IMR-90 (cell line): ENCODE measurements around the gene ABCC5. TPM values are rescaled to one million over a fixed set of nuclear protein-coding genes. Genes with fewer than 3 reads are reported as not detected.

ENCODE experiments used
- ATAC-seq: fragments of 200-7000 bp; cut with Tn5 transposase; 2 replicates; pipeline ENCODE4 v1.9.1; 2020; ENCODE audit warnings: low read depth, mild to moderate bottlenecking, moderate library complexity
- BruUV-seq: library from RNA; stranded (reverse); fragments of 400-500 nt; replicated peaks from 2 replicates; lab custom pipeline; 2021; lab: Mats Ljungman, UMichigan
- CTCF ChIA-PET: fragments of 300-600 bp; formaldehyde crosslinking; extraction: SDS; loops from one replicate; lab custom pipeline; 2021; ENCODE audit warnings: antibody characterized with exemption; lab: Yijun Ruan, JAX
- POLR2A ChIA-PET: fragments of 300-600 bp; sonication (Branson Sonifier 250); formaldehyde crosslinking; loops from one replicate; lab custom pipeline; 2022; ENCODE audit warnings: antibody characterized with exemption; ENCODE audit not compliant: unreplicated experiment; lab: Charles Lee
- DNase-seq: peaks from one replicate; pipeline ENCODE4 v3.0.0; 2013
- H2AFZ ChIP-seq: replicated peaks from 2 replicates; pipeline ENCODE3; 2013; ENCODE audit warnings: low read length, mild to moderate bottlenecking; ENCODE audit not compliant: poor library complexity
- H2AK5ac ChIP-seq: 2 replicates; pipeline ENCODE4 v1.6.1; 2013; ENCODE audit warnings: low read depth, low read length, inconsistent platforms
- H2AK9ac ChIP-seq: replicated peaks from 2 replicates; pipeline ENCODE3; 2013; ENCODE audit warnings: mild to moderate bottlenecking, low read depth, low read length, moderate library complexity; ENCODE audit not compliant: poor library complexity
- H2BK120ac ChIP-seq: 2 replicates; pipeline ENCODE4 v1.6.1; 2013; ENCODE audit warnings: low read depth, low read length, inconsistent platforms
- H2BK15ac ChIP-seq: 3 replicates; pipeline ENCODE4 v1.6.1; 2013; ENCODE audit warnings: low read depth, low read length, inconsistent platforms
- H2BK20ac ChIP-seq: 2 replicates; pipeline ENCODE4 v1.6.1; 2013; ENCODE audit warnings: low read depth, mild to moderate bottlenecking, inconsistent platforms, low read length, moderate library complexity
- H2BK5ac ChIP-seq: 2 replicates; pipeline ENCODE4 v1.6.1; 2013; ENCODE audit warnings: mild to moderate bottlenecking, low read depth, low read length, inconsistent platforms; ENCODE audit not compliant: poor library complexity, severe bottlenecking
- H3K14ac ChIP-seq: replicated peaks from 2 replicates; pipeline ENCODE4 v1.6.1; 2013; ENCODE audit warnings: low read depth, low read length, inconsistent platforms
- H3K18ac ChIP-seq: 2 replicates; pipeline ENCODE4 v1.6.1; 2013; ENCODE audit warnings: low read depth, low read length, control low read depth
- H3K23ac ChIP-seq: 2 replicates; pipeline ENCODE4 v1.6.1; 2013; ENCODE audit warnings: low read depth, low read length, inconsistent platforms
- H3K27ac ChIP-seq: 2 replicates; pipeline ENCODE4 v1.5.1; 2013; ENCODE audit warnings: mild to moderate bottlenecking, control low read depth, low read length; ENCODE audit not compliant: insufficient read depth
- H3K27me3 ChIP-seq: 2 replicates; pipeline ENCODE4 v1.6.1; 2013; ENCODE audit warnings: low read length; ENCODE audit not compliant: control insufficient read depth, insufficient read depth
- H3K36me3 ChIP-seq: 2 replicates; pipeline ENCODE4 v1.6.1; 2013; ENCODE audit warnings: low read length, mixed read lengths; ENCODE audit not compliant: control insufficient read depth, insufficient read depth
- H3K4ac ChIP-seq: 2 replicates; pipeline ENCODE4 v1.6.1; 2013; ENCODE audit warnings: low read depth, low read length, inconsistent platforms
- H3K4me1 ChIP-seq: 2 replicates; pipeline ENCODE4 v1.6.1; 2013; ENCODE audit warnings: low read length, mixed read lengths; ENCODE audit not compliant: control insufficient read depth, insufficient read depth
- H3K4me2 ChIP-seq: 2 replicates; pipeline ENCODE4 v1.6.1; 2013; ENCODE audit warnings: low read depth, mild to moderate bottlenecking, control low read depth, low read length, moderate library complexity
- H3K4me3 ChIP-seq: 2 replicates; pipeline ENCODE4 v1.5.1; 2013; ENCODE audit warnings: low read depth, mild to moderate bottlenecking, control low read depth, low read length, moderate library complexity; ENCODE audit not compliant: insufficient read depth
- H3K56ac ChIP-seq: 2 replicates; pipeline ENCODE4 v1.6.1; 2013; ENCODE audit warnings: low read length, inconsistent platforms; ENCODE audit not compliant: insufficient read depth; ENCODE audit errors: extremely low read depth
- H3K79me1 ChIP-seq, 2 experiments: 2 replicates each; pipeline ENCODE4 v1.6.1; 2013; ENCODE audit warnings: low read length in 2 of 2, inconsistent platforms in 1 of 2, low read depth in 1 of 2
- H3K9ac ChIP-seq: 2 replicates; pipeline ENCODE4 v1.6.1; 2013; ENCODE audit warnings: low read depth, low read length, control low read depth
- H3K9me1 ChIP-seq: 2 replicates; pipeline ENCODE4 v1.6.1; 2013; ENCODE audit warnings: low read length, inconsistent platforms; ENCODE audit not compliant: insufficient read depth
- H3K9me3 ChIP-seq: 2 replicates; pipeline ENCODE4 v1.6.1; 2013; ENCODE audit warnings: low read length; ENCODE audit not compliant: control insufficient read depth, insufficient read depth
- H4K20me1 ChIP-seq: 2 replicates; pipeline ENCODE4 v1.6.1; 2013; ENCODE audit warnings: low read length, inconsistent platforms; ENCODE audit not compliant: insufficient read depth
- H4K5ac ChIP-seq: 2 replicates; pipeline ENCODE4 v1.6.1; 2013; ENCODE audit warnings: mild to moderate bottlenecking, low read depth, low read length, control low read depth
- H4K8ac ChIP-seq, 2 experiments: 2 replicates each; pipeline ENCODE4 v1.6.1; 2013; ENCODE audit warnings: low read depth in 2 of 2, low read length in 2 of 2, control low read depth in 1 of 2, inconsistent platforms in 1 of 2
- H4K91ac ChIP-seq: 2 replicates; pipeline ENCODE4 v1.6.1; 2013; ENCODE audit warnings: low read depth, low read length, inconsistent platforms; ENCODE audit not compliant: insufficient read depth
- BHLHE40 ChIP-seq: fragments of 150-350 bp; IDR thresholded peaks from 2 replicates; pipeline ENCODE4 v1.6.1; 2016; ENCODE audit warnings: mild to moderate bottlenecking, low read depth, low read length
- CEBPB ChIP-seq: IDR thresholded peaks from 2 replicates; pipeline ENCODE4 v1.6.1; 2012; ENCODE audit warnings: low read depth, low read length, improper control_type of control experiment
- FOS ChIP-seq: fragments of 150-350 bp; IDR thresholded peaks from 2 replicates; pipeline ENCODE4 v1.6.1; 2016; ENCODE audit warnings: low read depth, low read length
- MAFK ChIP-seq: IDR thresholded peaks from 2 replicates; pipeline ENCODE4 v1.6.1; 2012; ENCODE audit warnings: low read depth, low read length, improper control_type of control experiment
- MAZ ChIP-seq: IDR thresholded peaks from 2 replicates; pipeline ENCODE4 v1.6.1; 2012; ENCODE audit warnings: low read depth, mild to moderate bottlenecking, low read length, improper control_type of control experiment, moderate library complexity, borderline replicate concordance
- RAD21 ChIP-seq: IDR thresholded peaks from 2 replicates; pipeline ENCODE4 v1.6.1; 2012; ENCODE audit warnings: low read length, improper control_type of control experiment
- RFX5 ChIP-seq: IDR thresholded peaks from 2 replicates; pipeline ENCODE4 v1.8.0; 2012; ENCODE audit warnings: low read depth, mild to moderate bottlenecking, low read length, moderate library complexity
- WGBS, 2 experiments: methylation state at CpG; one replicate each; pipeline versions ENCODE4 v1.1.5 to v1.1.7; 2013; ENCODE audit warnings: missing lambda C conversion rate in 2 of 2; ENCODE audit not compliant: insufficient read length in 1 of 2; ENCODE audit errors: extremely low coverage in 2 of 2; 5-methylcytosine and 5-hydroxymethylcytosine counted together
- dilution Hi-C: fragments of 300-500 bp; cut with HindIII; formaldehyde crosslinking; loops from one replicate; pipeline ENCODE4 v1.14.3; 2018; ENCODE audit warnings: low sequenced_read_pairs; ENCODE audit not compliant: unreplicated experiment
- in situ Hi-C: fragments of 300-500 bp; cut with MboI; formaldehyde crosslinking; loops from 3 replicates; pipeline ENCODE4 v1.14.3; 2019; ENCODE audit warnings: low sequenced_read_pairs, inconsistent platforms, mixed read lengths
- intact Hi-C: fragments of 100-400 bp; cut with micrococcal nuclease; formaldehyde crosslinking; loops from 2 replicates; pipeline ENCODE4 v1.10.0; 2022
- polyA plus RNA-seq, 3 experiments: library from polyadenylated mRNA; depleted of rRNA; stranded (reverse); fragments of >200 nt; gene quantifications; 2 replicates each; pipeline ENCODE4 v1.2.3, GENCODE V29; 2012; ENCODE audit warnings: low replicate concordance in 1 of 3
- total RNA-seq: library from RNA; depleted of rRNA; stranded (reverse); fragments of >200 nt; gene quantifications from 2 replicates; pipeline ENCODE4 v1.2.3, GENCODE V29; 2012
- TF ChIP-seq, protein P1 (sequence below): fragments of 150-350 bp; IDR thresholded peaks from 2 replicates; pipeline ENCODE4 v1.6.1; 2016; ENCODE audit warnings: low read depth, mild to moderate bottlenecking, low read length, moderate library complexity, borderline replicate concordance

Gene ABCC5
- total and polyA plus RNA-seq, 2 of the 4 experiments (the other 2 are of a cell fraction): 8.4 to 17.7 TPM

DNA sequence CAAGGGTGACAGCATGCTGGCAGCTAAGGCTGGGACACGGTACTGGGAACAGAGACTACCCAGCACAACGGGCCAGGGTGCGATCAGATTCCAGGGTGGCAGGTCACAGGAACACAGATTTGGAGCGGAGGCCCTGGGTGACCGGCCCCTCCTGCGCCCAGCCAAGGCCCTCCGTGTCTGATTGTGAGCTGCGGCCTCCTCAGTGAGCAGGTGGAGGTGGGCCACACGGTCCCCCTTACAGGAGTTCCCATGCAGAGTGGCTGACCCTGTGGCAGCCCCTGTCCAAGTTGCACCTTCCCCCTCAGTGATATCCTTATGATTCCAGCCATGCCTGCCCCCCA lies 104.1 kb downstream of the ABCC5 start:
- Histone ChIP-seq H4K91ac (no peak overlapping the region), H3K18ac (no peak overlapping the region), H3K9ac (no peak overlapping the region), H3K4me1 (no peaks in the 10 kb centered on the region), H2BK120ac (no peak overlapping the region), H3K4ac (no peak overlapping the region), H3K9me1 (no peaks in the 10 kb centered on the region), H3K56ac (no peak overlapping the region), H4K8ac (no peak overlapping the region), H3K14ac (no peak overlapping the region), H3K36me3 (no peaks in the 10 kb centered on the region), H2BK5ac (no peak overlapping the region), H3K79me1 (no peaks in the 10 kb centered on the region), H2BK20ac (no peak overlapping the region), H4K20me1 (no peaks in the 10 kb centered on the region), H2AK5ac (no peak overlapping the region), H3K9me3 (no peaks in the 10 kb centered on the region), H4K5ac (no peak overlapping the region), H3K4me3 (no peak overlapping the region), H2AFZ (peak overlapping the region; percentile 28), H3K23ac (no peak overlapping the region), H2BK15ac (no peak overlapping the region), H3K27ac (no peak overlapping the region), H3K27me3 (peaks cover 15% of the 10 kb centered on the region), H3K4me2 (no peak overlapping the region), H2AK9ac (no peak overlapping the region)
- DNase-seq: no peak
- POLR2A ChIA-PET: interaction anchor here (1.0 kb wide), 1 partner anchor 267 kb away, joined by 3 read pairs; no protein-coding TSS in a partner anchor
- ATAC-seq: no peak
- dilution Hi-C loops: no loop called here
- intact Hi-C loops: no loop called here
- 75% methylated on average over 4 of the region's 9 CpGs; no CpG with 5 or more reads in 1 of the 2 experiments for WGBS, 2 experiments
- CTCF ChIA-PET: no interaction called here
- TF ChIP-seq, protein P1, sequence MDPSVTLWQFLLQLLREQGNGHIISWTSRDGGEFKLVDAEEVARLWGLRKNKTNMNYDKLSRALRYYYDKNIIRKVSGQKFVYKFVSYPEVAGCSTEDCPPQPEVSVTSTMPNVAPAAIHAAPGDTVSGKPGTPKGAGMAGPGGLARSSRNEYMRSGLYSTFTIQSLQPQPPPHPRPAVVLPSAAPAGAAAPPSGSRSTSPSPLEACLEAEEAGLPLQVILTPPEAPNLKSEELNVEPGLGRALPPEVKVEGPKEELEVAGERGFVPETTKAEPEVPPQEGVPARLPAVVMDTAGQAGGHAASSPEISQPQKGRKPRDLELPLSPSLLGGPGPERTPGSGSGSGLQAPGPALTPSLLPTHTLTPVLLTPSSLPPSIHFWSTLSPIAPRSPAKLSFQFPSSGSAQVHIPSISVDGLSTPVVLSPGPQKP: no peak
- TF ChIP-seq RAD21 (no peak), RFX5 (no peak), MAFK (no peak), CEBPB (no peak), BHLHE40 (no peak), MAZ (no peak), FOS (no peak)
- in situ Hi-C loops: no loop called here
- no TSS peak for BruUV-seq
